Neural crest cell (in vitro differentiated cells): Measurements from ENCODE around the gene ATP2B3. TPM values are rescaled to one million over a fixed set of nuclear protein-coding genes. Genes with fewer than 3 reads are reported as not detected.

Experiments
- DNase-seq: peaks from one replicate; pipeline ENCODE4 v3.0.0; 2021; ENCODE audit warnings: low read depth, mixed read lengths, low spot score
- H3K27ac Mint-ChIP-seq: one replicate; pipeline ENCODE4 v1.8.0; 2021; ENCODE audit warnings: mild to moderate bottlenecking, mixed read lengths; ENCODE audit not compliant: unreplicated experiment
- H3K27me3 Mint-ChIP-seq: 2 replicates; pipeline ENCODE4 v1.8.0; 2021; ENCODE audit warnings: low read depth, mild to moderate bottlenecking, mixed read lengths
- H3K36me3 Mint-ChIP-seq: 2 replicates; pipeline ENCODE4 v1.8.0; 2021; ENCODE audit warnings: low read depth, mild to moderate bottlenecking, mixed read lengths
- H3K4me1 Mint-ChIP-seq: 2 replicates; pipeline ENCODE4 v1.8.0; 2021; ENCODE audit warnings: mixed read lengths
- H3K4me3 Mint-ChIP-seq: one replicate; pipeline ENCODE4 v1.8.0; 2021; ENCODE audit warnings: mild to moderate bottlenecking, mixed read lengths
- H3K9me3 Mint-ChIP-seq: 2 replicates; pipeline ENCODE4 v1.8.0; 2021; ENCODE audit warnings: mixed read lengths
- CTCF ChIP-seq: fragments of 200-600 bp; sonication (generic); conservative IDR thresholded peaks from 2 replicates; pipeline ENCODE4 v1.5.0; 2021; ENCODE audit warnings: antibody characterized with exemption, mild to moderate bottlenecking
- total RNA-seq: library from RNA; stranded (reverse); gene quantifications from 2 replicates; pipeline ENCODE4 v1.2.1, GENCODE V29; 2021

The ATP2B3 gene
- total RNA-seq, 1 donor from 2014 or later, result 0.05 TPM

- no peaks in the 10 kb centered on the region for H3K9me3 Mint-ChIP-seq
- TF ChIP-seq CTCF, result no peak
Measured at GRCh38 chrX:153490217-153490930, 27.1 kb upstream of the ATP2B3 start.

DNA sequence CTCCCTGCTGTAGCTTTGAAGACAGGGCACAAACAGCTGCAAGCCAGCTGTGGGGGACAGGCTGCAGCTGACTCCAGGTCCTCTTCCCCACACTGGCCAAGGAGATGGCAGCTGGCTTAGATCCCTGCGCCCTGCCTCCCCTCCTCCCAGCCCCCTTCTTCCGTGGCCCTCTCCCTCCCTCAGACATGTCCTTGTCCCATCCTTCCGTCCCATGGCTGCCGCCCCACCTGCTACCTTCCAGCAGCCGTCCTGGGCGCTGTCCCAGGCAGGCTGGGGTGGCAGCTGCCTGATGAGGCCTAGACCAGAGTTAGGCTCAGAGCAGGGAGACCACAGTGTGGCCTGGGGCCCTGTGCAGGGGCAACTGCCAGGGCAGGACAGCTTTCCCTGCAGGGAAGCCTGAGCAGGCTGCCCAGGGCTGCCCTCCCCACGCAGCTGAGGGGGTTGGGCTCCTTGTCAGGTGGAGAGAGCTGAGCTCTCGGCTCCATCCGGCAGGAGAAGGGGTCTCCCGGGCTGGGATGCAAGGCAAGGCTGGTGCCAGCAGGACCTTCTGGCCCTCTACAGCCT is 26.0 kb upstream of the ATP2B3 start:
- Mint-ChIP-seq H3K27me3 (no peaks in the 10 kb centered on the region), H3K4me3 (no peak overlapping the region), H3K4me1 (peaks cover 5% of the 10 kb centered on the region), H3K36me3 (no peaks in the 10 kb centered on the region), H3K9me3 (no peaks in the 10 kb centered on the region), H3K27ac (no peak overlapping the region)
- no peak for DNase-seq
- no peak for TF ChIP-seq CTCF

More at GRCh38 chrX:153490217-153490930, 27.1 kb upstream of the ATP2B3 start:
- H3K36me3 Mint-ChIP-seq, result no peaks in the 10 kb centered on the region
- DNase-seq, result no peak
- no peaks in the 10 kb centered on the region for H3K27me3 Mint-ChIP-seq
- no peak overlapping the region for H3K4me3 Mint-ChIP-seq
- H3K4me1 Mint-ChIP-seq, result peaks cover 5% of the 10 kb centered on the region
- H3K27ac Mint-ChIP-seq, result no peak overlapping the region

GRCh38 chrX:153491918-153492317 is 25.5 kb upstream of the ATP2B3 start:
- DNase-seq, result no peak
- TF ChIP-seq CTCF, result no peak
- Mint-ChIP-seq H3K36me3 (no peaks in the 10 kb centered on the region), H3K27me3 (no peaks in the 10 kb centered on the region), H3K4me3 (no peak overlapping the region), H3K9me3 (no peaks in the 10 kb centered on the region), H3K4me1 (peaks cover 5% of the 10 kb centered on the region), H3K27ac (no peak overlapping the region)

DNA sequence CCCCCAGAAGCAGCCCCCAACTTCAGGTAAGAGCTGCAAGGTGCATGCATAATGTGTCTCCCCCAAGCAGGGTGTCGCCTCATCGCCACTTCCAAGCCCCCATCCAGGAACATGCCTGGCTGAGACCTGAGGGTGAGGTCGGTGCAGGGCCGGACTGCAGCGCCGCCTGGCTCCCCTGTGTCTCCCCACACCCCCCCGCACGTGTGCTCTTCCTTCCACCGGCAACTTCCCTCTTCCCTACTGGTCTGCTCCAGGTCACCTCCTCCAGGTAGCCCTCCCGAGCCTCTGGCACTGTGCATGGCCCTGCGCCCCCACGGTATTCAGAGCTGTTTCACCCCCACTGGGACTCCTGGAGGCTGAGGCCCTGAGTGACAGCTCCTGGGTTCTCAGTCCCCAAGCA is 24.9 kb upstream of the ATP2B3 start:
- H3K27ac Mint-ChIP-seq, result no peak overlapping the region
- no peaks in the 10 kb centered on the region for H3K9me3 Mint-ChIP-seq
- no peak for TF ChIP-seq CTCF
- H3K36me3 Mint-ChIP-seq, result no peaks in the 10 kb centered on the region
- no peaks in the 10 kb centered on the region for H3K27me3 Mint-ChIP-seq
- H3K4me1 Mint-ChIP-seq, result peaks cover 5% of the 10 kb centered on the region
- DNase-seq, result no peak
- H3K4me3 Mint-ChIP-seq, result no peak overlapping the region

- no peak for TF ChIP-seq CTCF
- Mint-ChIP-seq H3K27ac (no peak overlapping the region), H3K27me3 (no peaks in the 10 kb centered on the region), H3K4me3 (no peak overlapping the region), H3K4me1 (peaks cover 5% of the 10 kb centered on the region), H3K36me3 (no peaks in the 10 kb centered on the region), H3K9me3 (no peaks in the 10 kb centered on the region)
- DNase-seq, result no peak
Measured at GRCh38 chrX:153493085-153493484, 24.4 kb upstream of the ATP2B3 start.
